C4-2B (cell line): ENCODE results near the gene FAM89B.
A peak's percentile ranks its signal among the peaks of the same experiment; 100 is the strongest.

Experiments
- CTCF ChIP-seq: fragments of 450-650 bp; conservative IDR thresholded peaks from 2 replicates; pipeline ENCODE4 v1.5.1; 2017; ENCODE audit warnings: mild to moderate bottlenecking
- ZFX ChIP-seq: fragments of 450-650 bp; IDR thresholded peaks from 2 replicates; pipeline ENCODE4 v1.6.1; 2017

DNA sequence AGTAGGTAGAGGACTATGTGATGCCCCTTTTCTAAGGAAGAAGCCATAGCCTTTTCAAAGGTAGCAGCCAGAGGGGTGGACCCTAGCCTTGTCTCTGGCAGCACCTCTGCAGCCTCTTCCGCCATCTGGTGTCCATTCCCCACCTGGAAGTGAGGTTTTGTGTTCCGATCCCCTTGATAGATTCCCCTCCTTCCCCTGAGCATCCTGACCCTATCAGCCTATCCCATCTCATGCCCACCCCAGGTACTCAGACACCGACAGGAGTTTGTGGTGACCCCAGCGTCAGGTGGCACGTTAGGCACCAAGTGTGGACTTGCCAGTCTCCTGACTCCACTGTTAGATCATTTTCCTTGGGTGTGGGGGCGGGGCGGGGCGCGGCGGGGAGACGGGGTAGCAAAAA is 398 bp upstream of the FAM89B start:
- TF ChIP-seq CTCF (peak; percentile 47), ZFX (no peak)
